ENCODE data around the gene MOCS1.

- TF ChIP-seq CTCF (IDR thresholded peaks at IDR 0.05): no peak
- TF ChIP-seq POLR2A (IDR thresholded peaks at IDR 0.05): no peak
Observed at GRCh38 chr6:39933669-39934130, 562 bp downstream of the MOCS1 start.
